HG03280 (cell line): ENCODE results near the gene NEK9.
"Not testable (repeated sequence)": the region's sequence is repeated elsewhere in the genome, so short reads cannot be mapped to it uniquely, and the experiment has no call there.

Source experiments
- ATAC-seq: cut with Tn5 transposase; IDR thresholded peaks from one replicate; pipeline ENCODE4 v1.9.1; 2021; ENCODE audit warnings: mild to moderate bottlenecking, moderate library complexity; ENCODE audit not compliant: unreplicated experiment

Gene NEK9

GRCh38 chr14:75147423-75148071 lies 20.7 kb upstream of the NEK9 start:
- ATAC-seq = no peak

- ATAC-seq = no peak
Measured at GRCh38 chr14:75144944-75145343, 18.1 kb upstream of the NEK9 start.

GRCh38 chr14:75143761-75144527 lies 17.1 kb upstream of the NEK9 start:
- no peak for ATAC-seq

GRCh38 chr14:75142494-75142893 lies 15.6 kb upstream of the NEK9 start:
- ATAC-seq = no peak

DNA sequence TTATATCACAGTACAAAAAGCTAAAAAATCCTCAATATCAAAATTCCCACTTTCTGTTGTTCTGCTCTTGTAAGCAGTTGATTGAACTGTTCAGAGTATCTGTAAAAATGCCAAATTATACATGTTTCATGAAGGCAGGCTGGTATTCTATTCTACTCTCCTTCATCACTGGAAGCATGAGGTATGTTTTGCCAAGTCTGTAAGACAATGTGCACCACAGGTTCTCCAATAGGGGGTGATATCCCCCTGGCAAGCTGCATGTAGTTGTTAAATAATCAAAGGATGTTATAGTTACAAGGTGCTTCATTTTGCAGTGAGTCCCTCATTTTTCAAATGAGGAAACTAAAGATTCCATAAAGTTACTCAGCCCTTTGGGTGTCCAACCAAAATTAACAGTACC lies 15.1 kb upstream of the NEK9 start:
- no peak for ATAC-seq

GRCh38 chr14:75141062-75141461 lies 14.2 kb upstream of the NEK9 start:
- no peak for ATAC-seq

GRCh38 chr14:75140620-75141019 lies 13.8 kb upstream of the NEK9 start:
- no peak for ATAC-seq

DNA sequence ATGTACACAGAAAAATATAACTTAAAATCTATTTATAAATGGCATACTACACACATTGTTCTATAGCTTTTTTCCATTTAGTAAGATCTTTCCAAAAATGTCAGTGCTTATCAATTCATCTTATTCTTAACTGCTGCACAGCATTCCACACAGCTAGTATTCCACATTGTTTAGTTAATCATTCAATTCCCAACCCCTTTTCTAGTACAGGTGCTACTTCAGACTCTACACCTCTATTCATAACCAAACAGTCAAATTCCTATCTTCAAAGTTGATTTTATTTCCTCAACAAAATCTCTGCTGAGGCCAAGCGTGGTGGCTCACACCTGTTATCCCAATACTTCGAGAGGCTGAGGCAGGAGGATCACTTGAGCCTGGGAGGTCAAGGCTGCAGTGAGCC lies 12.3 kb upstream of the NEK9 start:
- no peak for ATAC-seq

DNA sequence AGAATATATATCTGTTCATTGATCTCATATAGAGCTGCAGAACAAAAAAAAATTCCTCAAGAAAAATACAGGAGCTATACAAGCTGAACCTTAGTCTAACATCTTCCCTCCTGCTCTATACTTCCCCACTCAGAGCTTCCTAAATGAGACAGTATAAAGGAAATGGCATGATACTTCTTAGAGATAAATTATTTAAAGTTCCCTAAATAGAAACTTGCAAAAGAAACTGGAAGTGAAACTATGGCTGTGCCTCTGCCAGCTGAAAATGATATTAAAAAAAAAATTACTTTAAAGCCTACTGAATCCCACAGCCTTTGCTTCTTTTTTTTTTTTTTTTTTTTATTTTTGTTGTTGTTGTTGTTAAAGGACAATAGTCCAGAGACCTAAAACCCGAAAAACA lies 11.6 kb upstream of the NEK9 start:
- no peak for ATAC-seq

- ATAC-seq = no peak
Measured at GRCh38 chr14:75134644-75135043, 7.8 kb upstream of the NEK9 start.

DNA sequence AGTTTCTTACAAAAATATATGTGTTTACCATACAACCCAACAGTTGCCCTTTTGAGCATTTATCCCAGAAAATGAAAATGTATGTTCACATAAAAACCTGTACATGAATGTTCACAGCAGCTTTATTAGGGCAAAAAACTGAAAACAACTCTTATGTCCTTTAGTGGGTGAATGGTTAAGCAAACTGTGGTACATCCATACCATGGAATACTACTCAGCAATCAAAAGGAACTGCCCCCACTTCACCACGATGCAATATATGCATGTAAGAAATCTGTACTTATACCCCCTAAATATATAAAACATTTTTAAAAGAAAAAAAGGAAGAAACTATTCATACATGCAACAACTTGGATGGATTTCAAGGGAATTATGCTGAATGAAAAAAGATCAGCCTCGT lies 6.7 kb upstream of the NEK9 start:
- ATAC-seq = no peak

GRCh38 chr14:75132382-75133086 lies 5.7 kb upstream of the NEK9 start:
- no peak for ATAC-seq

- ATAC-seq = no peak
Measured at GRCh38 chr14:75128596-75128990, 1.7 kb upstream of the NEK9 start.

GRCh38 chr14:75127903-75128595 lies 1.2 kb upstream of the NEK9 start:
- ATAC-seq = no peak

DNA sequence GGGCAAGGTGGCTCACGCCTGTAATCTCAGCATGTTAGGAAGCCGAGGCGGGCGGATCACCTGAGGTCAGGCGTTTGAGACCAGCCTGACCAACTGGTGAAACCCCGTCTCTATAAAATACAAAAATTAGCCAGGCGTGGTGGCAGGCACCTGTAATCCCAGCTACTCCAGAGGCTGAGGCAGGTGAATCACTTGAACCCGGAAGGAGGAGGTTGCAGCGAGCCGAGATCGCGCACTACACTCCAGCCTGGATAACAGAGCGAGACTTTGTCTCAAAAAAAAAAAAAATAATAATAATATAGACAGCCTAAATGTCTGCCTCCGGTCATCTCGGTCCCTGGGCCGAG lies 599 bp upstream of the NEK9 start:
- not testable (repeated sequence) for ATAC-seq

DNA sequence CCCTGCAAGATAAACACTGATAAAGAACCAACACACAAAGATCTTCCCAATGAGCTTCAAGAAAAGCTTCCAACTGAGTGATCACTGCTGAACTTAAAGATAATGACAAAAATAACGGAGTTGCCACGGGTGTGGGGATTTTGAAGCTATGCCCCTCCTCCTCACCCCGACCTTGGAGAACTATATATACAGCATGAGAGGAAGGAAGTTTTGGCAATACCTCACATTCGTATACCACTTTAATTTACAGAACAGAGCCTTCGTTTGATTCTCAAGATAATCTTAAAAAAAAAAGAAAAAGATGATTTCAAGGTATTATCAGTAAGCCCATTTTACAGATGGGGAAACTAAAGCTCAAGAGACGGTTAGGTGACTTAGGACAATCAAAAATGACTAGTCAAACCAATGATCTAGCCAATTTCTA lies 715 bp downstream of the NEK9 start:
- no peak for ATAC-seq

GRCh38 chr14:75125617-75126016 lies 1.2 kb downstream of the NEK9 start:
- ATAC-seq = no peak

- no peak for ATAC-seq
Measured at GRCh38 chr14:75123991-75124390, 2.9 kb downstream of the NEK9 start.

DNA sequence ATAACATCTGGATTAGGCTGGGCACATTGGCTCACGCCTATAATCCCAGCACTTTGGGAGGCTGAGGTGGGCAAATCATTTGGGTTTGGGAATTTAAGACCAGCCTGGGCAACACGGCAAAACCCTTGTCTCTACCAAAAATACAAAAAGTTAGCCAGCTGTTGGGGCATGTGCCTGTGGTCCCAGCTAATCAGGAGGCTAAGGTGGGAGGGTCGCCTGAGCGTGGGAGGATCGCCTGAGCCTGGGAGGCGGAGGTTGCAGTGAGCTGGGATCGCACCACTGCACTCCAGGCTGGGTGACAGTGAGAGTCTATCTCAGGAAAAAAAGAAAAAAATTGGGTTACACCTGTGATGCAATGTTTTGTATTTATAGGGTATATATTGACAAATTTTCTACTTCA lies 5.3 kb downstream of the NEK9 start:
- ATAC-seq = no peak

GRCh38 chr14:75120541-75121291 lies 6.1 kb downstream of the NEK9 start:
- ATAC-seq = no peak

GRCh38 chr14:75119056-75119455 lies 7.8 kb downstream of the NEK9 start:
- no peak for ATAC-seq
